ENCODE data around the gene SUN1. TPM values are rescaled to one million over a fixed set of nuclear protein-coding genes. Genes with fewer than 3 reads are reported as not detected.
A peak's percentile ranks its signal among the peaks of the same experiment; 100 is the strongest.
"Not testable (repeated sequence)": the region's sequence is repeated elsewhere in the genome, so short reads cannot be mapped to it uniquely, and the experiment has no call there.

SUN1 gene
- total and polyA plus RNA-seq, 2 donors from 2014 or later = 40.4 to 168 TPM

GRCh38 chr7:803243-803635 lies 29.0 kb upstream of the SUN1 start:
- peaks cover 0 to 18% (median 4%) of the 10 kb centered on the region in 3 donors for H3K4me1 ChIP-seq (ENCODE audit: control insufficient read depth in 2 of 3, insufficient read depth in 2 of 3, low read depth in 1 of 3, low read length in 3 of 3)
- peak overlapping the region; percentile 60 to 80 for H3K27ac ChIP-seq (ENCODE audit: low read depth in 2 of 2, low read length in 2 of 2)
- H3K36me3 ChIP-seq (ENCODE audit: control insufficient read depth in 2 of 3, insufficient read depth in 3 of 3, low read length in 3 of 3) = no peaks in the 10 kb centered on the region
- H3K27me3 ChIP-seq (ENCODE audit: control insufficient read depth, insufficient read depth, low read length) = no peaks in the 10 kb centered on the region
- no peak overlapping the region for H3K9ac ChIP-seq (ENCODE audit: low read length in 3 of 3)
- no peak for FAIRE-seq
- H3K4me3 ChIP-seq (ENCODE audit: low read length in 3 of 3) = no peak overlapping the region
- no peak for TF ChIP-seq CTCF (IDR thresholded peaks at IDR 0.05; ENCODE audit: borderline replicate concordance, extremely low read depth, insufficient read depth)
- DNase-seq = peak in 2 of 5 donors; percentile 47 to 68
- H3K9me3 ChIP-seq (ENCODE audit: control insufficient read depth in 2 of 3, insufficient read depth in 1 of 3, low read length in 3 of 3) = no peaks in the 10 kb centered on the region
- intact Hi-C loops (cut with DNase I) = no loop called here

DNA sequence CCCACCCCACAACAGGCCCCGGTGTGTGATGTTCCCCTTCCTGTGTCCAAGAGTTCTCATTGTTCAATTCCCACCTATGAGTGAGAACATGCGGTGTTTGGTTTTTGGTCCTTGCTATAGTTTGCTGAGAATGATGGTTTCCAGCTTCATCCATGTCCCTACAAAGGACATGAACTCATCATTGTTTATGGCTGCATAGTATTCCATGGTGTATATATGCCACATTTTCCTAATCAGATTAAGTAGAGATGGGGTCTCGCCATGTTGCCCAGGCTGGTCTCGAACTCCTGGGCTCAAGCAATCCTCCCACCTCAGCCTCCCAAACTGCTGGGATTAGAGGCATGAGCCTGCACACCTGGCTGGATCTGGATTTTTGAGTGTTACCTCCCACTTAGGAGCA lies 28.5 kb upstream of the SUN1 start:
- H3K27ac ChIP-seq (ENCODE audit: low read depth in 2 of 2, low read length in 2 of 2) = peak overlapping the region in 1 of 2 donors; percentile 22
- H3K9me3 ChIP-seq (ENCODE audit: control insufficient read depth in 2 of 3, insufficient read depth in 1 of 3, low read length in 3 of 3); DNase-seq; H3K4me3 ChIP-seq (ENCODE audit: low read length in 3 of 3); H3K36me3 ChIP-seq (ENCODE audit: control insufficient read depth in 2 of 3, insufficient read depth in 3 of 3, low read length in 3 of 3); FAIRE-seq; H3K27me3 ChIP-seq (ENCODE audit: control insufficient read depth, insufficient read depth, low read length); H3K9ac ChIP-seq (ENCODE audit: low read length in 3 of 3); intact Hi-C loops (cut with DNase I): not testable (repeated sequence)
- H3K4me1 ChIP-seq (ENCODE audit: control insufficient read depth in 2 of 3, insufficient read depth in 2 of 3, low read depth in 1 of 3, low read length in 3 of 3) = peaks cover 0 to 18% (median 4%) of the 10 kb centered on the region in 3 donors

GRCh38 chr7:805261-805660 lies 27.0 kb upstream of the SUN1 start:
- Histone ChIP-seq H3K9ac (ENCODE audit: low read length in 3 of 3) (peak overlapping the region in 1 of 3 donors; percentile 40), H3K9me3 (ENCODE audit: control insufficient read depth in 2 of 3, insufficient read depth in 1 of 3, low read length in 3 of 3) (no peaks in the 10 kb centered on the region), H3K27ac (ENCODE audit: low read depth in 2 of 2, low read length in 2 of 2) (peak overlapping the region; percentile 58 to 86), H3K36me3 (ENCODE audit: control insufficient read depth in 2 of 3, insufficient read depth in 3 of 3, low read length in 3 of 3) (no peaks in the 10 kb centered on the region), H3K4me3 (ENCODE audit: low read length in 3 of 3) (peak overlapping the region in 2 of 3 donors; percentile 29 to 41), H3K4me1 (ENCODE audit: control insufficient read depth in 2 of 3, insufficient read depth in 2 of 3, low read depth in 1 of 3, low read length in 3 of 3) (peaks cover 0 to 18% (median 4%) of the 10 kb centered on the region in 3 donors), H3K27me3 (ENCODE audit: control insufficient read depth, insufficient read depth, low read length) (no peaks in the 10 kb centered on the region)
- no peak for TF ChIP-seq CTCF (IDR thresholded peaks at IDR 0.05; ENCODE audit: borderline replicate concordance, extremely low read depth, insufficient read depth)
- intact Hi-C loops (cut with DNase I) = no loop called here
- FAIRE-seq (no peak), DNase-seq (peak; percentile 64 to 90 (median 67))

DNA sequence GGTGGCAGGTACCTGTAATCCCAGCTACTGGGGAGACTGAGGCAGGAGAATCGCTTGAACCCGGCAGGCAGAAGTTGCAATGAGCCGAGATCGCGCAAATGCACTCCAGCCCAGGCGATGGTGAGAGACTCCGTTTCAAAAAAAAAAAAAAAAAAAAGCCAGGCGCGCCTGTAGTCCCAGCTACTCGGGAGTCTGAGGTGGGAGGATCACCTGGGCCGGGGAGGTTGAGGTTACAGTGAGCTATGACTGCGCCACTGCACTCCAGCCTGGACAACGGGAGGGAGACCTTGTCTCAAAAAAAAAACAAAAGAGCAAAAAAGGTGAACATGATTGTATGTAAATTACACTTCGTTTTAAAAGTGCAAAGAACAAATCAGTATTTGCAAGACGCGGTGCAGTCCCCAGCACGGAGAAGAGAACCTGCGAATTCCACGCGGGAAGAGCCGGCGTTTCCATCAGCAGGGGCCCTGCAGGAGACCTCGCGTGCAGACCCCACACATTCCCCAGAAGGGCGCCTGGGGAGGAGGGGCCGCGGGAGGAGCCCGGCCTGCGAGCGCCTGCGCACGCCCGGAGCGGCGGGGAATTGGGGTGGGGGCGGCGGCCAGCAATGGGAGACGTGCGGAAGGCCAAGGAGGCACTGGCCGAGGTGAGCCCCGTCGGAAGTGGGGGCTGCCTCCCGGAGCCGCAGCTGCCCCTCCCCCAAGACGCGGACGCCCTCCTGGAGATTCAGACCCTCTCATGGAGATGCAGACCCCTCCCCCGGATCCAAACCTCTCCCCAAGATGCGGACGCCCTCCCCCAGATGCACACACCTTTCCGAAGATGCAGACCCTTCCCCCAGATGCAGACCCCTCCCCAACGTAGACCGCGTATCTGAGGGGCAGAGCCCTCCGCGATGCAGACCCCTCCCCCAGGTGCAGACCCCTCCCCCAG lies 16.7 kb upstream of the SUN1 start:
- peak overlapping the region; percentile 28 to 73 (median 59) for H3K4me3 ChIP-seq (ENCODE audit: low read length in 3 of 3)
- DNase-seq = peak; percentile 77 to 93 (median 84)
- no peaks in the 10 kb centered on the region for H3K36me3 ChIP-seq (ENCODE audit: control insufficient read depth in 2 of 3, insufficient read depth in 3 of 3, low read length in 3 of 3)
- peaks cover 0 to 14% (median 2%) of the 10 kb centered on the region in 3 donors for H3K4me1 ChIP-seq (ENCODE audit: control insufficient read depth in 2 of 3, insufficient read depth in 2 of 3, low read depth in 1 of 3, low read length in 3 of 3)
- TF ChIP-seq CTCF (IDR thresholded peaks at IDR 0.05; ENCODE audit: borderline replicate concordance, extremely low read depth, insufficient read depth) = no peak
- FAIRE-seq = no peak
- intact Hi-C loops (cut with DNase I) = no loop called here
- H3K9me3 ChIP-seq (ENCODE audit: control insufficient read depth in 2 of 3, insufficient read depth in 1 of 3, low read length in 3 of 3) = no peaks in the 10 kb centered on the region
- no peaks in the 10 kb centered on the region for H3K27me3 ChIP-seq (ENCODE audit: control insufficient read depth, insufficient read depth, low read length)
- H3K9ac ChIP-seq (ENCODE audit: low read length in 3 of 3) = peak overlapping the region in 1 of 3 donors; percentile 62
- peak overlapping the region in 1 of 2 donors; percentile 22 for H3K27ac ChIP-seq (ENCODE audit: low read depth in 2 of 2, low read length in 2 of 2)

Measured in kidney (tissue), 14 donors.